BLaER1 treated with 17β-estradiol and CSF1 and Interleukin-3, amounts not matched to agents 10 nM and 100 nM (cell line): ENCODE data around the gene TNFRSF9.
"Not testable (repeated sequence)": the region's sequence is repeated elsewhere in the genome, so short reads cannot be mapped to it uniquely, and the experiment has no call there.

Experiments
- H3K27ac ChIP-seq, 11 experiments: shearing (Covaris generic); formaldehyde crosslinking; 2 replicates each; pipeline ENCODE4 v1.8.1; 2022
- H3K27me3 ChIP-seq, 11 experiments: shearing (Covaris generic); formaldehyde crosslinking; 2 replicates each; pipeline ENCODE4 v1.8.1; 2022
- H3K36me3 ChIP-seq, 11 experiments: shearing (Covaris generic); formaldehyde crosslinking; 2 replicates each; pipeline ENCODE4 v1.8.1; 2022
- H3K4me1 ChIP-seq, 10 experiments: shearing (Covaris generic); formaldehyde crosslinking; 2 replicates each; pipeline ENCODE4 v1.8.1; 2022
- H3K4me2 ChIP-seq, 11 experiments: shearing (Covaris generic); formaldehyde crosslinking; 2 replicates each; pipeline ENCODE4 v1.8.1; 2022
- H3K4me3 ChIP-seq, 10 experiments: shearing (Covaris generic); formaldehyde crosslinking; 2 replicates each; pipeline ENCODE4 v1.8.1; 2022
- H3K9ac ChIP-seq, 11 experiments: shearing (Covaris generic); formaldehyde crosslinking; 2 replicates each; pipeline ENCODE4 v1.8.1; 2022
- H3K9me3 ChIP-seq, 11 experiments: shearing (Covaris generic); formaldehyde crosslinking; replicated peaks in 1 of 11; 2 replicates each; pipeline ENCODE4 v1.8.1; 2022
- H4K20me1 ChIP-seq, 11 experiments: shearing (Covaris generic); formaldehyde crosslinking; 2 replicates each; pipeline ENCODE4 v1.8.1; 2022
- Cebpa-rat ChIP-seq, 11 experiments: shearing (Covaris generic); IDR thresholded peaks; 2 replicates each; pipeline ENCODE4 v1.8.1; 2022

Gene TNFRSF9

DNA sequence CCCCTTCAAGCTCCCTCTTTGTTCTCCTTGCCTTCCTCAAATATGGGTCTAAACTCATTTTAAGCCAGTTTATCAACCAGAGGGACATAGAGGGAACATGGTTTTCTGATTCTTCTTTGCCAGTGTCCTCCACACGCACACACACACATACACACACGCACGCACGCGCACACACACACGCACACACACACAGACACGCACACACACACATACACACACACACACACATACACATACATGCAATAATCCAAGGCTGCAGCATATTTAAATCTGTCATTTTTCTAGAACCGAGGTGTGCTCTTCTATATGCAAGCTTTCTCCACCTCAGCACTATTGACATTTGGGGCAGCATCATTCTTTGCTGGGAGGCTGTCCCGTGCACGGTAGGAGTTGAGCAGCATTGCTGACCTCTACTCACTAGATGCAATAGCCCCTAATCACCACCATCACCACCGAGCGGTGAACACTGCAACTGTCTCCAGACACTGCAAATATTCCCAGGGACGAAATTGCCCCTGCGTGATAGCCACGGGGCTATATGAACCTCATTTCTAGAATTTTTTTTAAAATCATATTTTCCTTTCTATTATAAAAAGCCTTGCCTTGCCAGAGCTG lies 8.0 kb downstream of the TNFRSF9 start:
- no peak overlapping the region for H3K27ac ChIP-seq
- H3K27me3 ChIP-seq: no peaks in the 10 kb centered on the region
- no peaks in the 10 kb centered on the region for H4K20me1 ChIP-seq
- no peak overlapping the region for H3K4me3 ChIP-seq
- 0 out of 22 replicates have a peak overlapping the region, but pooled peaks of 1 of the 11 experiments have one; percentile 82 for H3K4me2 ChIP-seq
- no peaks in the 10 kb centered on the region for H3K36me3 ChIP-seq
- no peak overlapping the region for H3K9ac ChIP-seq
- no peaks in the 10 kb centered on the region for H3K9me3 ChIP-seq
- TF ChIP-seq Cebpa-rat (IDR thresholded peaks at IDR 0.05): no peak
- H3K4me1 ChIP-seq: peaks cover 25 to 35% (median 31%) of the 10 kb centered on the region in 10 experiments

DNA sequence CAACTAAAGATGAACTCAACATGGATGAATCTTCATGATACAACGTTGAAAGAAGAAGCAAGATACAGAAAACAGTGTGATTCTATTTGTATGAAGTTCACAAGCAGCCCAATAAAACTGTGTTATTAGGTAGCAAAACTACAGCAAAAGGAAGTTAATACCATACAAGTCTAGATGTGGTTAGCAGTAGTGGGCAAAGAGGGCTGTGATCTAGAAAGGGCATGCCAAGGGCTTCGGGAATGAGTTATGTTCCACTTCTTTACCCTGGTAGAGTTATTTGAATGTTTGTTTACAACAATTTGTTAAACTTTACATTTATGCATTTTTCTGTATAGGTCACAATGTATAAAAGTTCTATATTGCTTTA lies 9.2 kb downstream of the TNFRSF9 start:
- H3K4me3 ChIP-seq: no peak overlapping the region
- H4K20me1 ChIP-seq: no peaks in the 10 kb centered on the region
- H3K27ac ChIP-seq: peak overlapping the region in 4 of 11 experiments; percentile 28 to 52 (median 38); a peak in 5 of 22 replicates
- H3K4me1 ChIP-seq: peaks cover 25 to 35% (median 31%) of the 10 kb centered on the region in 10 experiments
- H3K27me3 ChIP-seq: no peaks in the 10 kb centered on the region
- peak overlapping the region; percentile 61 to 86 (median 76) for H3K4me2 ChIP-seq
- no peak overlapping the region for H3K9ac ChIP-seq
- no peak for TF ChIP-seq Cebpa-rat (IDR thresholded peaks at IDR 0.05)
- no peaks in the 10 kb centered on the region for H3K9me3 ChIP-seq
- no peaks in the 10 kb centered on the region for H3K36me3 ChIP-seq

DNA sequence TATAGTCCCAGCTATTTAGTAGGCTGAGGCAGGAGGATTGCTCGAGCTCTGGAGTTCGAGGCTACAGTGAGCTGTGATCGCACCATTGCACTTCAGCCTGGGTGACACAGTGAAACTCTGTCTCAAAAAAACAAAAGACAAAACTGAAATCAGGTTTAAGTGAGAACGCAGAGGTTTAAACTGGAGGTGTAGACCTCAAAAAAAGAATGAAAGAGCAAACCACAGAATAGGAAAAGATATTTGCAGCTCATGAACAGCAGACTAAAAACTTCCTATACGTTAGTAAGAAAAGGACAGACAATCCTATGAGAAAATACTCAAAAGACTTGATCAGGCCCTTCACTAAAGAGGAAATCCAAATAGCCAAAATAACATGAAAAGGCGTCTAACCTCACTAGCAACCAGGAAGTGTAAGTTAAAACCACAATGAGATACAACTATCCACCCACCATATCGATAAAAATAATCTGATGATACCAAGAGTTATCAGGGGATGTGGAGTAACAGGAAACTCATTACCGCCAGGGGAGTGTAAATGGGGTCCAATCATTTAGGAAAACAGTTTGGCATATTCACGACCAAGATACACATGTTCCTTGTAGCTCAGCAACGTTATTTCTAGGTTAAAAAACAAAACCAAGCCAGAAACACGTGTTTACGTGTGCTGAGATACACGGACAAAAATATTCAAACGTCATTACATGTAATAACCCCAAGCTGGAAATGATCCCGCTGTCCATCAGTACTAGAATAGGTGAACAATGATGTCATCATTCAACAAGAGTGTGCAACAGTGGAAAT lies 9.8 kb downstream of the TNFRSF9 start:
- Histone ChIP-seq H3K27me3 (no peaks in the 10 kb centered on the region), H3K4me1 (peaks cover 25 to 35% (median 31%) of the 10 kb centered on the region in 10 experiments), H3K36me3 (no peaks in the 10 kb centered on the region), H3K4me3 (peak overlapping the region in 3 of 10 experiments; percentile 14 to 26 (median 18); a peak in 7 of 20 replicates), H4K20me1 (no peaks in the 10 kb centered on the region), H3K9me3 (no peaks in the 10 kb centered on the region), H3K9ac (peak overlapping the region in 7 of 11 experiments; percentile 3 to 38 (median 9); a peak in 9 of 22 replicates), H3K4me2 (peak overlapping the region; percentile 61 to 86 (median 76)), H3K27ac (peak overlapping the region in 9 of 11 experiments; percentile 28 to 55 (median 41); a peak in 15 of 22 replicates)
- TF ChIP-seq Cebpa-rat (IDR thresholded peaks at IDR 0.05): no peak

GRCh38 chr1:7929637-7930036 lies 11.0 kb downstream of the TNFRSF9 start:
- H3K4me3 ChIP-seq: no peak overlapping the region
- H4K20me1 ChIP-seq: no peaks in the 10 kb centered on the region
- TF ChIP-seq Cebpa-rat (IDR thresholded peaks at IDR 0.05): no peak
- H3K27me3 ChIP-seq: no peaks in the 10 kb centered on the region
- H3K27ac ChIP-seq: no peak overlapping the region
- H3K9me3 ChIP-seq: no peaks in the 10 kb centered on the region
- H3K9ac ChIP-seq: no peak overlapping the region; a peak in 1 of 22 replicates
- peak overlapping the region; percentile 61 to 86 (median 76) for H3K4me2 ChIP-seq
- H3K36me3 ChIP-seq: no peaks in the 10 kb centered on the region
- peaks cover 25 to 35% (median 31%) of the 10 kb centered on the region in 10 experiments for H3K4me1 ChIP-seq

- Histone ChIP-seq H3K27ac (no peak overlapping the region), H3K9me3 (no peaks in the 10 kb centered on the region), H3K4me2 (no peak overlapping the region), H3K27me3 (no peaks in the 10 kb centered on the region), H4K20me1 (no peaks in the 10 kb centered on the region), H3K4me1 (peaks cover 25 to 35% (median 32%) of the 10 kb centered on the region in 10 experiments), H3K36me3 (no peaks in the 10 kb centered on the region), H3K9ac (no peak overlapping the region), H3K4me3 (no peak overlapping the region)
- no peak for TF ChIP-seq Cebpa-rat (IDR thresholded peaks at IDR 0.05)
These were observed 12.4 kb downstream of the TNFRSF9 start for GRCh38 chr1:7928247-7928646.

GRCh38 chr1:7927061-7927460 lies 13.6 kb downstream of the TNFRSF9 start:
- not testable (repeated sequence) for H3K27me3 ChIP-seq, H3K4me2 ChIP-seq, H3K27ac ChIP-seq, H3K9me3 ChIP-seq, H3K36me3 ChIP-seq, H4K20me1 ChIP-seq, H3K9ac ChIP-seq, H3K4me3 ChIP-seq
- peaks cover 29 to 37% (median 32%) of the 10 kb centered on the region in 10 experiments for H3K4me1 ChIP-seq

- TF ChIP-seq Cebpa-rat (IDR thresholded peaks at IDR 0.05): no peak
- no peaks in the 10 kb centered on the region for H3K9me3 ChIP-seq
- H3K36me3 ChIP-seq: no peaks in the 10 kb centered on the region
- H3K27me3 ChIP-seq: no peaks in the 10 kb centered on the region
- H3K4me1 ChIP-seq: peaks cover 0 to 24% (median 13%) of the 10 kb centered on the region in 10 experiments; a peak in 17 of 20 replicates
- H3K27ac ChIP-seq: no peak overlapping the region
- H3K4me3 ChIP-seq: no peak overlapping the region
- no peak overlapping the region for H3K9ac ChIP-seq
- peak overlapping the region in 2 of 11 experiments; percentile 13 to 43; a peak in 4 of 22 replicates for H3K4me2 ChIP-seq
- H4K20me1 ChIP-seq: no peaks in the 10 kb centered on the region
These were observed 18.3 kb downstream of the TNFRSF9 start for GRCh38 chr1:7922301-7922700.

DNA sequence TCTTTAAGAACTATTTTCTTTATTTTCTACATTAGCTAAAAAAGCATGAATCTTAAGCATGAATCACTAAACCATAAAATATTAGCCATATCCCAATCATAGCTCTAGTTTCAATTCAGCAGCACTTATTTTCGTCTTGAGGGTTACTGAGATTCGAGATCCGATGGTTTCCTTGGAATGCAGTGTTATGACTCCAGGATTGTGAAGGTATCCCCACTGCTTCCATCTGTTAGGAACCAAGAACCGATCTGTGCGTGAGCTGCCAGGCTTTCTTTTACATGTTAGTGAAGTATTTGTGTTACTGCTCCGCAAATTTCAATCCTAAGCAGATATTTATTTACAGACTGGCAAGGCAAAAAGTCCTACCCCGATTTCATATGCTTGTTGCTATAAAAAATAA lies 18.8 kb downstream of the TNFRSF9 start:
- Histone ChIP-seq H3K9me3 (no peaks in the 10 kb centered on the region), H3K4me1 (peaks cover 3 to 29% (median 17%) of the 10 kb centered on the region in 10 experiments; a peak in 19 of 20 replicates), H3K4me3 (no peak overlapping the region), H4K20me1 (no peaks in the 10 kb centered on the region), H3K9ac (no peak overlapping the region), H3K27me3 (no peaks in the 10 kb centered on the region), H3K36me3 (no peaks in the 10 kb centered on the region), H3K27ac (no peak overlapping the region), H3K4me2 (peak overlapping the region in 1 of 11 experiments; percentile 43; a peak in 1 of 22 replicates)
- no peak for TF ChIP-seq Cebpa-rat (IDR thresholded peaks at IDR 0.05)

DNA sequence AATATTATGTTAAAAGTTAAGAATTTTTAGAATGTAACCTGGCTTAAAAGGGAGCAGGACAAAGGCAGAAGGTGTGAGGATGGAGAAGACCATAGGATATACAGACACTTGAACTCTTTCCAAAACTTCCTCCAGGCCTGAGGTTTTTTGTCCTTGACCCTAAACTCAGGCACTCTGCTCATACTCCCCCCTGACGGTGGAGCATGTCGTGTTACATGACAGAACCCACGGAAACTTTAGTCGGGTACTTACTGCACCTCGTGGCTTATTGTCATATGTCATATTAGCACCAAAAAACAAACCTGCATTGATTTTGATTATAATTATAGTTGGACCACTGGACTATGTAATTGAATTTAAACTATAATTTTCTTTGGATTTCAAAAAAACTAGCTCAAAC lies 20.8 kb downstream of the TNFRSF9 start:
- Histone ChIP-seq H3K36me3 (no peaks in the 10 kb centered on the region), H3K27me3 (no peaks in the 10 kb centered on the region), H3K4me2 (peak overlapping the region in 4 of 11 experiments; percentile 9 to 61 (median 46); a peak in 5 of 22 replicates), H3K4me3 (no peak overlapping the region), H3K9ac (no peak overlapping the region), H3K4me1 (peaks cover 18 to 44% (median 32%) of the 10 kb centered on the region in 10 experiments), H3K27ac (no peak overlapping the region), H3K9me3 (no peaks in the 10 kb centered on the region), H4K20me1 (no peaks in the 10 kb centered on the region)
- TF ChIP-seq Cebpa-rat (IDR thresholded peaks at IDR 0.05): no peak

DNA sequence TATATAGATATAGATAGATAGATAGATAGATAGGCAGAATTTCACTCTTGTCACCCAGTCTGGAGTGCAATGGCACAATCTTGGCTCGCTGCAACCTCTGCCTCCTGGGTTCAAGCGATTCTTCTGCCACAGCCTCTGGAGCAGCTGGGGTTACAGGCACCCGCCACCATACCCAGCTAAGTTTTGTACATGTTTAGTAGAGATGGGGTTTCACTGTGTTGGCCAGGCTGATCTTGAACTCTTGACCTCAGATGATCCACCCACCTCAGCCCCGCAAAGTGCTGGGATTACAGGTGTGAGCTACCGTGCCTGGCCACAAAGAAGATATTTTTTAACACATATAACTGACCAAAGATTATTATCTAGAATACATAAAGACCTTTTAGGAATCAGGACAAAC lies 22.7 kb downstream of the TNFRSF9 start:
- not testable (repeated sequence) for H4K20me1 ChIP-seq, H3K36me3 ChIP-seq, H3K4me2 ChIP-seq, H3K9ac ChIP-seq, H3K4me3 ChIP-seq, H3K9me3 ChIP-seq, H3K27me3 ChIP-seq, H3K27ac ChIP-seq
- peaks cover 18 to 48% (median 32%) of the 10 kb centered on the region in 10 experiments for H3K4me1 ChIP-seq
